GM19351 (cell line): ENCODE data around the gene MPZL2.
"Not testable (repeated sequence)": the region's sequence is repeated elsewhere in the genome, so short reads cannot be mapped to it uniquely, and the experiment has no call there.

Experiments
- ATAC-seq: cut with Tn5 transposase; IDR thresholded peaks from one replicate; pipeline ENCODE4 v1.9.1; 2021; ENCODE audit warnings: mild to moderate bottlenecking, moderate library complexity; ENCODE audit not compliant: unreplicated experiment

Gene MPZL2

DNA sequence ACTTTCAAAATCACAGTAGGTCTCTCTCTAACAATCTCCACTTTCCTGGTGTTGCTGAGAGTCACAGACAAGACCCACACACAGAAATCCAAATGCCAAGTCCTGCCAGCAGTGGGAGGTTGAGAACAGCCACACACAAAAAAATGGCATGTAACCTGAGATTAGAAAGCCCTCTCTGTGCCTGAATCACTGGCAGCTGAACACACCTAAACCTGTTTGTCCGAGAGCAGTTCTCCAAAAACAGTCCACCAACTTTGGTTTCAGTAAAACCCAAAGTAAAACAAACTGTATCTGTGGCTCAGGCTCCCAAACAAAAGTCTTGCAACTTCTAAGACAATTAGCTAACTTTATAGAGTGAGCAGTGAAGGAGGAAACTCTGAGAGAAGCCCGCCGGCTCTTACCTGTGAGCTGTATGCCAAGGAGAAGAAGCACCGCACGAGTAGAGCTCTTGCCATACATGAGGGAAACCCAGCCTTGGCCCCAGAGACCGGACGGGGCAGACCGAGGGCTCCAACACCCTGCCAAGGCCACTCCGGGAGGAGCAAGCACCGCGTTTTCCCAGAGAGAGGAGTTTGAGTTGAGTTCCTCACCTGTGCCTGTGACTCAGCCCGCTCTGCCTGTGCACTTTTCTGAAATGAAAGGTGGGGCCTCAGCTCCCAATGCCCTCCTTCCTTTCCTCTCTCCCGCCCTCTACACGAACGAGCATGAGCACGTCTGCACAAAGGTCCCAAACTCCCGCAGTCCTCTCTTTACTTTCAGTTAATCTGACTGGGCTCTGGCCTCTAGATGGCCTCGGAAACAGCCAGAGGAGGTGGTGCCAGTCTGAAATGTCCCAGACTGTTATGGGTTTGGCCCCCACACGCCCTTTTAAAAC, at the start of gene MPZL2:
Gene MPZL2 (minus strand): TSS at position 603 of the 874 bp plus-strand sequence. CDS start 144 bp downstream, at position 459.
- no peak for ATAC-seq

DNA sequence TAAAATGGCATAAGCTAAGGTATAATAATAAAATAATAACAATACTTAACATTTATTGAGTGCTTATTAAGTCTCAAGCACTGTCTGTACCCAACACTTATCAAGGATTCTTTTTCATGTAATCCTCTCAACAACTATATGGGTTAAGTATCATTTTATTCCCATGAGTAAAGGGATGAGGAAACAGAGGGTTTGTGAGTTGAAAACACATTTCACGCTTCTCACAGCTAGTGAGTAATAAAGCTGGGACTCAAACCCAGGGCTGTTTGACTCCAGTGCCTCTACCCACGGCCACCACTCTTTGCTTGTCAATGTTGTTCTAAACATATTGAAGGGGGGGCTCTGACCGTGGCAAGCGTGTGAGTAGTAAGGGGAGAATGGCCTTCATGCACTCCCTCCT, 49.1 kb upstream of the MPZL2 start:
- ATAC-seq: no peak

DNA sequence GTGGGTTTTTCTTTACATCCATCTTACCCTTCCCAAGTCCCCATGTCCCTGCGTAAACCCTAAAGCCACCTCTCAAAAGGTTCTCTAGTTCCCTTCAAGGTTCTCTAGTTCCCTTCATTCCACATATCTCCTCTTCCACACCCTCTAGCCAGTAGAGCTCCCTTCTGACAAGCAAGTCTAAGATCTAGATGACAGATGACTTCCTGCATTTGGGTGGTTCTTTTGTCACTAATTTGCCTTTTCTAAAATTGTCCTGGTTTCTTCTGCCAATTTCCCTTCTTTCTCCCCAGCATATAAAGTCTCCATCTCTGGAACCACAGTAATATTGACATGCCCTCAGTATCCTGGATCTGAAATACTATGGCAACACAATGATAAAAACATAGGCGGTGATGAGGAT, 48.2 kb upstream of the MPZL2 start:
- ATAC-seq: no peak

DNA sequence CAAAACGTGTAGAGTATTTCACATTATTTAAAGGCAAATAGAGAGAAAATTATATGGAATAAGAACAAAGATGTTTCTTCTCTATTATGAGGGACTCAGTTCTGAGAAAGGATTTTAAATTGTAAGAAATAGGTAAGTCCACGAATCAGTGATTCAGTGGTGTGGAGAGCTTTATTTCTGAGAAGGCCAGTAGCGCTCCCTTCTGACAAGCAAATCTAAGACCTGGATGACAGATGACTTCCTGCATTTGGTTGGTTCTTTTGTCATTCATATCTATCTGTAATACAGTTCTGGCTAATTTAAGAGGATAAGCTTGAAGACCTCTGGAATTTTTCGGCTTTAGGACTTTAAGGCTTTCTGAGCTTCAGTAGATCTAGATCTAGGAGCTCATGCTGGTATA, 47.4 kb upstream of the MPZL2 start:
- no peak for ATAC-seq

DNA sequence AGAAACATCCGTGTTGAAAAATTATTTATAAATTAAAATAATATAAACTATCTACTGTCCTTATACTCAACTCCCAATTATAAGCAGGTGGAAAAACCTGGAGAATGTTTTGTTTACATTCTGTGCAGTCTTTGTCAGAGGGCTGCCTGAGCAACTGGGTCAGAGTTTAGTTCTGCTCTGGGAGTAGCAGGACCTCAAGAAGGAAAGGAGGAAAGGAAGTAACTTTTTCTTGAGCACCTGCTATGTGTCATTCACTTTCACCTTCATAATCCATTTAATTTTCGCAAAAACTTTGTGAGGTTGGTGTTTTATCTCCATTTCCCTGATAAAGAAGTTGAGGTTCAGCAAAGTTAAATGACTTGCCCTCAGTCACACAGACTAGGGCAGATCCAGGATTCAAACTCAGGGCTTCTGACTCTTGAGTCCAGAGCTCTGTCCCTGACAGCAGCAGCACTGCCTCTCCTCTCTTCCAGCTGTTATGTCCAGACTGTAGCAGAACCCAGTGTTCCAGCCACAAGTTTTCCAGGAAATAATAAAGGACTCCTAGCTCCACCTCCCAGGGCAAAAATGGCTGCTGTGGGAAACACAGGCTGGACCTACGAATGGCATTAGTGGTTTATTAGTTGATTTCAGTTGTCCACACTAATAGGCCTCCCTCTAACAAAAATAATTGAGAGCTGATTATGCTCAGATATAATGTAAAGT, 46.8 kb upstream of the MPZL2 start:
- no peak for ATAC-seq

DNA sequence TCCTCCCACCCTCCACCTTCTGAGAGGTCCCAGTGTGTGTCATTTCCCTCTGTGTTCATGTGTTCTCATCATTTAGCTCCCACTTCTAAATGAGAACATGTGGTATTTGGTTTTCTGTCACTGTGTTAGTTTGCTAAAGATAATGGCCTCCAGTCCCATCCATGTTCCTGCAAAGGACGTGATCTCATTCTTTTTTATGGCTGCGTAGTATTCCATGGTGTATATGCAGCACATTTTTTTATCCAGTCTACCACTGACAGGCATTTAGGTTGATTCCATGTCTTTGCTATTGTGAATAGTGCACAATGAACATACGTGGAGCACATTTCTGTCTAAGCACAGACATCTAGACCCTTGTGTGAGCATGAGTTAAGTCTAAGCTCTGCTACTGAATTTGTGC, 46.2 kb upstream of the MPZL2 start:
- no peak for ATAC-seq

DNA sequence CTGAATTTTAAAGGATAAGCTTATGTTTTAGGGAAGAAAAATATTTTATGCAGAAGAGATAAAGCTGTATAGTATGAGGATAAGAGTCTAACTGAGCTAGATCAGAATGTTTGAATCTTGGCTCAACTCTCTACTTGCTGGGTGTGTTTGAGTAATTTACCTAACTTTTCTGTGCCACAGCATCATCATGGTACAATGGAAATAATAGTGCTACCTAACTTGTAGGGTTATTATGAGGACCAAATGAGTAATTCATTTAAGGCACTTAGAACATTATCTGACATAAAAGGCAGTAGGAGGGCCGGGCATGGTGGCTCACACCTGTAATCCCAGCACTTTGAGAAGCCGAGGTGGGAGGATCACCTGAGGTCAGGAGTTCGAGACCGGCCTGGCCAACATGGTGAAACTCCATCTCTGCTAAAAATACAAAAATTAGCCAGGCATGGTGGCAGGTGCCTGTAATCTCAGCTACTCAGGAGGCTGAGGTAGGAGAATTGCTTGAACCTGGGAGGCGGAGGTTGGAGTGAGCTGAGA, 45.0 kb upstream of the MPZL2 start:
- not testable (repeated sequence) for ATAC-seq

DNA sequence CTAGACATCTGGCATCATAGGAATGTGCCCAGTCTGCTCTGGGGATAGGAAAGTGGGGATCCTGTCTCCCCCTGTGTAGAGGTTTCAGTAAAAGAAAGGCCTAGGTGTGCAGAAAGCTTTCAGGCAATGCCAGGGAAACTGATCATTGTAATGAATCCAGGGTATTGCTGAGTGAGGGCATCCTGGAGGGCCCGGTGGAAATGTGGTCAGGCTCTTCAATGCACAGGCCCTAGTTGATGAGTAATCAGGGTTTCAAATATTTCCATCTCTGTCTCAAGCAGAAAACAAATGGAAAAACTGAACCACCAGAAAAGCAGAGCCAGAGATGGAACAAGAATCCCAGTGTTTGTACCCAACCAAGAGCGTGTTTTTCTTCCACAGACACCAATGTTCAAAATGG, 42.5 kb upstream of the MPZL2 start:
- ATAC-seq: no peak

DNA sequence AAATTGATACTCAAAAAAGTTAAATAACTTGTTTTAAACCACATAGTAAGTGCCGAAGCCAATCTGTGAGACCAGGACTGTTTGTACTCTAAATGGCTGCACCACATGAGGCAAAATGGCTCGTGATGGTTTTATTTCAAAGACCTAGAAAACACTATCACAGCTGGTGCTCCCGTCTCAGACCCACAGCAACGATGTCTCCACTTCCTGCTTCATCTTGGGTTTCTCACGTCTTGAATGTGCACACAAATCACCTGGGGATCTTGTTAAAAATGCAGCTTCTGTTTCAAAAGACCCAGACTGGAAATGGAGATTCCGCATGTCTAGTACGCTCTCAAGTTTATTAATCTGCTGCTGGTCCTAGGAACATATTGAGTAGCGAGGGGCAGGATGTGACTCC, 41.6 kb upstream of the MPZL2 start:
- ATAC-seq: no peak

DNA sequence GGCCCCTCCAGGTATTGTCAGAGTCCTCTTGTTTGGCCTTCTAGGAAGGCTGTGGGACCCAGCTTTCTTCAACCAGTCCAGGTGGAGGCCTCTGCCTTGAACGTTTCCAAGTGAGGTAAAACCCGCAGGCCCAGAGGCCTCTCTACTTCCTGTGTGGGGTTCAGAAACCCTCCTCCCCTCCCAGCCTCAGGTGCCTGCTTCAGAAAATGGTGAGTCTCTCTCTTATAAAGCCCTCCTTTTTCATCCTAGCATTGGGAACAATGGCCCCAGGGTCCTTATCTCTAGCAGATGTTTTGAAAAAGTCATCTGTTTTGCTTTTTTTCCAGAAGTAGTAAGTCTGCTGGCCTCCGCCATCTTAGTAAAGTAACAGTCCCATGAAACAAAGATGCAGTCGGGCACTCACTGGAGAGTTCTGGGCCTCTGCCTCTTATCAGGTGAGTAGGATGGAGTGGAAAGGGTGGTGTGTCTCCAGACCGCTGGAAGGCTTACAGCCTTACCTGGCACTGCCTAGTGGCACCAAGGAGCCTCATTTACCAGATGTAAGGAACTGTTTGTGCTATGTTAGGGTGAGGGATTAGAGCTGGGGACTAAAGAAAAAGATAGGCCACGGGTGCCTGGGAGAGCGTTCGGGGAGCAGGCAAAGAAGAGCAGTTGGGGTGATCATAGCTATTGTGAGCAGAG, 40.6 kb upstream of the MPZL2 start, which contains the start of gene CD3E:
Gene CD3E (plus strand): TSS at position 163 of the 681 bp plus-strand sequence. CDS start 223 bp downstream, at position 386.
- ATAC-seq: no peak

DNA sequence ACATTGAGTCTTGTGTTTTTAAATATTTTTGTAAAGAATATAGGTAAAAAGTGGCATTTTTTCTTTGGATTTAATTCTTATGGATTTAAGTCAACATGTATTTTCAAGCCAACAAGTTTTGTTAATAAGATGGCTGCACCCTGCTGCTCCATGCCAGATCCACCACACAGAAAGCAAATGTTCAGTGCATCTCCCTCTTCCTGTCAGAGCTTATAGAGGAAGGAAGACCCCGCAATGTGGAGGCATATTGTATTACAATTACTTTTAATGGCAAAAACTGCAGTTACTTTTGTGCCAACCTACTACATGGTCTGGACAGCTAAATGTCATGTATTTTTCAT, 40.1 kb upstream of the MPZL2 start:
- ATAC-seq: no peak

DNA sequence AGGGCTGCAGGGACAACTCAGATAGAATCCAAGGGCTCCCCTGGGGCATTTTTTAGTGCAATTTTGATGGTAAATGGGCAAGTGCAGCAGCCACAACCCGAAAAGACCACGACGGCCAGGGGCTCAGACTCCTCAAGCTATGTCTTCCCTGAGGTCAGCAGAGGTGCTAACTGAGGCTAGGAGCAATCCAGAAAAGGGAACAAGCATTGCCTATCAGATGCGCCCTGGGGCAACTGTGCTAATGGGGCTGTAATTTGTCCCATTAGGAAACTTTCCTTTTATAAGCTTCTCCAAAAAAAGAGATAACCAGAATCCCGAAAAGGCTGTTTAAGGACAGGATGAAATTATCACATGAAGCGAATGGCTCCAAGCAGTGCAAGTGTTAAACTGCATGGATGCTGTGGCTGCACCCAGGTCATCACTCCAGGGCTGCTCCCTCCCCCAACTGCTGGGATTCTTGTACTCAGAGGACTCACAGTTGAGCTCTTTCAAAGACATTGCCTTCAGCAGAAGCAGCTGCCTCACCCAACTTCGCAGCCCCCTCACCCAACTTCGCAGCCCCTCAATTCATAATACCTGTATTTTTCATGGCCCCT, 37.6 kb upstream of the MPZL2 start:
- ATAC-seq: no peak

DNA sequence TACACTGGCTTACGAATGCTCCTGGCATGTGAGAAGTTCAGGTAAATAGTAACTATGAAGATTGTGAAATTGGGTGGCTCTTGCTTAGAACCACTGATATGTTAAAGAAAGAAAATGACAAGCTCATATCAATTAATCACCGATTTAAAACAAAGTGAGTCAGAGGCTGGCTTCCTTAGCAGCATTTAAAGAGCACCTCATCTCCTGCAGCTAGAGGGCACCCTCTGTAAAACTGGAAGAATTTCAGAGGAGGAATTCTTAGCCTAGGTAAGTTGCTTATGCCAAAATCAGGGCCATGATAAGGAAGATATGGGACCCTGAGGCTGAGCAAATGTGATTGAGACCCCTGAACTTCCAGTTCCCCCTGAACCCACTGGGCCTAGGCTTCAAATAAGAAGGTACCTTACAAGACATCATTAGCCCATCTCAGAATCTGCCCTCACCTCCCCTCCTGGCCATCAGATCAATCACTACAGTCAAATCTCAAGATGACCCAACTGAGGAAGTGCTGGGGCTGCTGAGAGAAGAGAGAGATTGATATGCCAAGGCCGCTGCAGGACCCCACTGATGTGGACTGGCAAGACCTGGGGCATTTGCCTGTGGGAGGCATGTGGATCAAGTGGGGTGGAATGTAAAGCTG, 31.8 kb upstream of the MPZL2 start:
- ATAC-seq: no peak

DNA sequence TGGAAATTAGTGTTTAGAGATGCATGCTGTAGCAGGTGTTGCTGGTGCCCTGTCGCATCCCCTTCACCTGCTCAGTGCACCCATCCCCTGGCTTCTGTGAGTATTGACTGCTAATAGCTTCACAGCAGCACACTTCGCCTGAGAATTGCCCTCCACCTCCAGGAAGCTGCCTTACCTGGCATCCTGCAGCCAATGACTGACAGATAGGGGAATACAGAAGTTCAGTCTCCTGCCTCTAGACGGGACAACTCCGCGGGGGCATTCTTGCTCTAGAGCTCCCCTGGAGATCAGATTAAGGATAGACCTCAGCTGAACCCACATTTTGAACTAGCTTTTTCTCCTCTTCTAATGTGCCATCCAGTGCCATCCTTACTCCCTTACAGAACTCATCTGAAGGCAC, 31.1 kb upstream of the MPZL2 start:
- ATAC-seq: no peak

DNA sequence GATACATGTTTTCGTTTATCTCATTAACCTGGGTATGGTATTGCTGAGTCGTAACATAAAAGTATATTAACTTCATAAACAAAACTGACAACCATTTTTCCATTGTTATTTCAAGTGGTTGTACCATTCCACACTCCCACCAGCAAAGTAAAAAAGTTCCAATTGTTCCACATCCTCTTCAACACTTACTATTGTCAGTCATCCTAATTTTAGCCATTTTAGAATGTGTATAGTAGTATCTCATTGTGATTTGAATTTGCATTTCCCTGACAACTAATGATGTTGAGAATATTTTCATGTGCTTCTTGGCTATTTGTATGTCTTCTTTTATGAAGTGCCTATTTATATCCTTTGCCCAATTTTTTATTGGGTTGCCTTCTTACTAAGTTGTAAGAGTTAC, 30.0 kb upstream of the MPZL2 start:
- no peak for ATAC-seq

DNA sequence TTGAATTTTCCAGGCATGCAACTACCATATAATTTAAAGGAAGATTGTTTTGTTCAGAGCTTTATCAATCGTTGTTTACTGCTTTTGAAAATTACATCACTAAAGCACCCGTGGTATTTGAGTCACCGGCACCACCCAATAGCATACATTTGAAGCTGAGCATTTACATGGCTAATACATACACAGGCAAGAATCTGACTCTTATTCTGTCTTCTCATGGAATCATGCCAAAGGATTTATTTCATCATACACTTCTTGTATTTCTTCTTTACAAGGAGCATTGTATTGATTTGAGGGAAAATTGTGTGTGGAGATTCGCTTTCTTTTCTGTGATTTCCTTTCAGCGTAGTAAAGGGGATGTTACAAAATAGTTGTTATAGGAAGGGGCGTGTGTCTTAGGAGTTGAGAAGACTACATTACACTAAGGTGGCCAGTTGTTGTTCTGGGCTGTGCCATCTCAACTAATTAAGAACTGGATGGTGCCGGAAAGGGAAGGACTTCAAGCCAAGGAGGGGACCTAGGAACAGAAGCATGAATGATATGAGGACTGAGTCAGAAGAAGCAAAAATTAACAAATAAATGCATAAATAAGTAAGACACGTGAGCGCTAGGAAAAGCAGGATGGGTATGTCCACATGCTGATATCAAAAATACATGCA, 27.5 kb upstream of the MPZL2 start:
- ATAC-seq: no peak

DNA sequence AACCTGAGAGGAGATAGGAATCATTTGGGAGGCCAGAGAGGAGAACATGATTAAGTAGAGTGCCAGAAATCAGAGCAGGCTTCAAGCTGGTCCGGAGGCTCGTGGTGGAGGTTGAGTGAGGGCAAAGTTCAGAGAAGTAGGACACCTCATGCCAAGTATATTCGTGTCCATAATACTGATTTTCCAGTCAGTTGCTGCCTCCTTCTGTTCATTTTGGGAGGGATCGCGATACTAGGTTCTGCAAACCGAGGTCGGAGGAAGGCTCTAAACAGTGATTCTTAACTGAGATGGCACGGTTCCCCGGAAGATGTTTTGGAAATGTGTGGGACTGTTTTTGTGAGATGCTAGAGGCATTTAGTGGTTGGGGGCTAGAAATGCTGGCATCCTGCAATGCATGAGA, 26.8 kb upstream of the MPZL2 start:
- ATAC-seq: no peak

DNA sequence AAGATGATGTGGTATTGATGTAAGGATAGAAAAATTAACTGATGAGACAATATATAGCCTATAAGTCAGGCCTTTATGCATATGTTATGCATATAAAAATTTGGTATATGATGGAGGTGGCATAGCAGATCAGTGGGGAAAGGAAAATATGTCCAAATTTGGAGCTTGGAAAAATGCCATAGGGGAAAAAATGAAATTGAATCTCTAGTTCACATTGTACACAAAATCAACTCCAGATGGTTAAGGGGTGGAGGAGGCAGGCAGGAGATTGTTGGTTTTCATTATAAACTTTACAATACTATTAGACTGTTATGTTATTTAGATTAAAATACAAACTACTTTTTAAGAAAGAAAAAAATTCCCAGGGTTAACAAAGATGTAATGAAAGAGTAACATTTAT, 25.3 kb upstream of the MPZL2 start:
- no peak for ATAC-seq

DNA sequence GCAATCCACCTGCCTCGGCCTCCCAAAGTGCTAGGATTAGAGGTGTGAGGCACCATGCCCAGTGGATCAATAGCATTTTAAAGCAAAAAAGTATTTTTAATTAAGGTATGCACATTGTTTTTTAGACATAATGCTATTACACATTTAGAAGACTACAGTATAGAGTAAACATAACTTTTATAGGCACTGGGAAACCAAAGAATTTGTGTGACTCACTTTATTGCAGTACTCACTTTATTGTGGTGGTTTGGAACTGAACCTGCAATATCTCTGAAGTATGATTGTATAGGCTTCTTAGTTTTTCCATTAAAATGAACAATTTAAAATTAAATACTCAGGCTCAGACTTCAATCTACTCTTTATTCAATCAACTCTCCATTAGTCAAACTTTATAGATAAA, 22.9 kb upstream of the MPZL2 start:
- ATAC-seq: no peak

DNA sequence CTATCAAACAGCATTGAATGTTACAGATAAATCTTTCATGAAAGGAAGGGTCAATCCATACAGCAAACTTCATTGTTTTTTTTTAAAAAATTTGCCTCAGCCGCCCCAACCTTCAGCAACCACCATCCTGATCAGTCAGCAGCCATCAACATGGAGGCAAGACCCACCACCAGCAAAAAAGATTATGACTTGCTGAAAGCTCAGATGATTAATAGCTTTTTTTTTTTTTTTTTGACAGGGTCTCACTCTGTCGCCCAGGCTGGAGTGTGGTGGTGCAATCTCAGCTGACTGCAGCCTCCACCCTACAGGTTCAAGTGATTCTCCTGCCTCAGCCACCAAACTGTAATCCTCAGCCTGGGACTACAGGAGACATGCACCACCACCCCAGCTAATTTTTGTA, 22.4 kb upstream of the MPZL2 start:
- no peak for ATAC-seq
